ENCODE results near the gene ZNF134.
A peak's percentile ranks its signal among the peaks of the same experiment; 100 is the strongest.

Gene ZNF134

DNA sequence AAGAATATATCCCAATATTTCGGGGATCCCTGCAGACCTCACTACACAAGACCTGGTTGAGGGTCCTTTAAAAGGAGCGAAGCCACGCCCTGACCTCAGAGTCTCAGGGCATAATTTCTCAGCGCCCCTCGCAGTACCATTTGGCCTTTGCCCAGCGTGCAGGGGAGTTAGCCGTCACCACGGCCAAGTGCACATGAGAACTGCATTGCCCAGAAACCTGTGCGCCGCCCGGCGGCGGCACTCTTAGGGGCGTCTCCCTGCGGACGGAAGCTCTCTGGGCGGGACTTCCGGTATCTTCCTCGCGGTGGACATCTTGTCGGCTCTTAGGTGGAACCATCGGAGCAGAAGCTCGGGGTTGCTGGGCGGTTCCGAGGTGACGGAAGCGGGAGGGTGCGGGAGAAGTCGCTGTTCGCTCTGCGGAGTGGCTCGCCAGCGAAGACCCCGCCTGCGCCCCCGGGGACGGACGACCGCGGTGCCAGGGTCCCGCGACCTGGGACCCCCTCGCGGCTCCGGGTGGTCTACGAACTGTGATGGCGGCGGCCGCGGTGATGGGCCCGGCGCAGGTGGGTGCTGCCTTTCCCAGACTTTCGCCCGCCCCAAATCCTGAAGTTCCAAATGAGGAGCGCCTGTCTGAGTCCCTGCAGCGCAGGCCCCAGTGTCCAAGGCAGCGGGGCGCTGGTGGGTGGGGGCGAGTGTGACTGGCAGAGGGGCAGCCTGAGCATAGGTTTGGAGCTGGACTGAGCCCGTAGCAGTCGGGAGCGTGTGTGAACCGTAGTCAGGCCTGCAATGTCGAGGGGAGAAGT is at the start of gene ZNF134:
Gene ZNF134, plus strand, starts transcription at position 302 of the 803 bp plus-strand sequence. CDS start 5,227 bp downstream, outside the sequence.
- DNase-seq (ENCODE audit: insufficient read length, low spot score) (peak; percentile 98), FAIRE-seq (no peak)
- peak; percentile 71 for TF ChIP-seq POLR2A (IDR thresholded peaks at IDR 0.05; ENCODE audit: low read depth, low read length)

DNA sequence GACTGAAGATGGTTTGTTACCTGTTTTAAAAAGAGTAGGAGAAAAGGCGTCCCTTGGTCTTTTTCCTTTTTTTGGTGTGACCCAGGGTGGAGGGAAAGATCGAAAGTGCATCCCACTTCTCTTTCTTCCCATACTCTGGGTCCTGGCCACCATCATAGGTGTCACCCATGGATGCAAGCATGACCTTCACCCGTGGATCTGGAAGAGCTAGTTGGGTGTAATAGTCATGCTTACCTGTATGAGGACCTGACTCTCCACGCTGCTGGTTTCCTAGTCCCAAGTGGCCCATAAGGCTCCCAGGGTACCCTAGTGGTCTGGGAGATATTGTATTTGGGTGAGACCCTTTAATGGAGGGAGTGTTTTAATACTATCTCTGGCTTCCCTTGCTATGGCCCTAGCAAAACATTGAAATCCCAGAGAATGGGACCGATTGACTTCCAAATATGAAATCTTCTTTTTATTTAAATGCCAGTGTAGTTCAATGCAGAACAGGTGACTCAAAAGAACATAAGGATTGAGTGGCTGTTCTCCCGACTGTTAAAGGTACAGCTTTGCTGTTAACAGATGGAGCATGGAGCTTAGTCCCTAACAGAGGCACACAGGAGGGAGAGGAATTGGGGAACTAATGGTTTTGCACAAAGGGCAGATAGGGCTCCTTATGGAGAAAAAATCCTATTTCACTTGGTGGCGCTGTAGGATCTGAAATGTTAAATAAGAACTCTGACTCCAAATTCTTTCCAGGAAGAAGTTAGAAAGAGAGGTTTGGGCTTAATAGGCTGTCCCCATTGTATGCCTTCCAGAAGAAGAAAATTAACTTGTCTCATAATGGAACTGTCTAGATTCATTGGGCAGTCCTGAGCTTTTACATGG is 47.4 kb upstream of the ZNF134 start:
- no peak for TF ChIP-seq POLR2A (IDR thresholded peaks at IDR 0.05; ENCODE audit: low read depth, low read length)
- DNase-seq (ENCODE audit: insufficient read length, low spot score) (no peak), FAIRE-seq (no peak)

GRCh38 chr19:57570707-57571106 is 43.3 kb upstream of the ZNF134 start:
- no peak for TF ChIP-seq POLR2A (IDR thresholded peaks at IDR 0.05; ENCODE audit: low read depth, low read length)
- no peak for DNase-seq (ENCODE audit: insufficient read length, low spot score)
- no peak for FAIRE-seq

GRCh38 chr19:57572415-57572947 is 41.6 kb upstream of the ZNF134 start:
- FAIRE-seq (no peak), DNase-seq (ENCODE audit: insufficient read length, low spot score) (no peak)
- no peak for TF ChIP-seq POLR2A (IDR thresholded peaks at IDR 0.05; ENCODE audit: low read depth, low read length)

DNA sequence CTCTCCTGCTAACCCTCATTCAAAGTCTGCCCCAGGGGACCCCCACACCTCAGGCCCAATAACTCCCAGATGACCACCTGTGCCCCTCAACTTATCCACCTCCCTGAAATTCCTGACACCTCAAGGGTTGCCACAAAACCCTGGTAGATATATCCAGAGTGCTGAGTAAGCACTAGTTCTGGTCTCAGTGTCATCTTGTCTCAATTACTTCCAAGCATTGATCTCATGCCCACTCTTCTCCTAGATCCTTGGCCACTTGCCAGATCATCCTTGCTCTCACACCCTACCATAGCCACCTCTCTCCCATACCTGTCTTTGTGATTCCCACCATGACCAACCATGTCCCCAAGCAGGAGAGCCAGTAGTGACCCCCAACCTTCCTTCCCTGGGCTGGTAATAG is 37.4 kb upstream of the ZNF134 start:
- FAIRE-seq (no peak), DNase-seq (ENCODE audit: insufficient read length, low spot score) (no peak)
- no peak for TF ChIP-seq POLR2A (IDR thresholded peaks at IDR 0.05; ENCODE audit: low read depth, low read length)

DNA sequence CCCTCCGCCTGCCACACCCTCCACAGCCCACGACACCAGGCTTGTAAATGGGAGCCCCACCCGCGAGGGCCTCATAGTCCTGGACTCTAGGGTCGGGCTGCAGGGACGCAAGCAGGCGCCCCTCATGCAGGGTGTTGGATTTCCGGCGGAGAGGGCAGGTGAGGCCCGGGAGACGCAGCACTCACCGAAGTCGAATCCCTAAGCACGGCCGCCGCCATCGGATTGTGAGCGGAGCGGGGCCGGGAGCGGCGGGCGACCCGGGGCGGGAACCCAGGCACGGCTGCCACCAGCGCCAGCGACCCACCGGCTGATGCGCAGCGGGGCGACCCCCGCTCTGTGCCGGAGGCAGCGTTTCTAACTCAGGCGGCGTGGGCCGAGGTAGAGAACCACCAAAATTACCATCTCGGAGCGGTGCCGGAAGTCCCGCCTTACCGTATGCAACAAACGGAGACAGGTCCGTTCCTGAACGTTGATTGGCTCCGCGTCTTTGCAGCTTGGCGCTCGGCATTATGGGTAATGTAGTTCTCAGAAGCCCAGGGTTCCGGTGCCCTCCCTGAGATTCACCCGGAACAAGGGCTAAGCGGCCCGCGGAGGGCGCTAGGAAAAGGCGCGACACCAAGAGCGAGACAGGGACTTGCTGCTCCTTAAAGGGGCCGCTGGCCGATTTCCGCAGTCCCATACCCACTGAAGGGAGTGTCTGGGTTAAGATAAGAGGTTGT is 35.4 kb upstream of the ZNF134 start, which contains the start of gene ZNF416:
Gene ZNF416, minus strand, starts transcription at position 425 of the 719 bp plus-strand sequence. Its CDS starts 207 bp downstream, at position 218.
- DNase-seq (ENCODE audit: insufficient read length, low spot score): peak; percentile 99
- peak; percentile 62 for FAIRE-seq

GRCh38 chr19:57583104-57583520 is 30.9 kb upstream of the ZNF134 start:
- DNase-seq (ENCODE audit: insufficient read length, low spot score): no peak
- TF ChIP-seq POLR2A (IDR thresholded peaks at IDR 0.05; ENCODE audit: low read depth, low read length): no peak
- FAIRE-seq: no peak

More for the DNA sequence above, 35.4 kb upstream of the ZNF134 start, which contains the start of gene ZNF416:
- peak; percentile 55; the same call in 1 of the 2 replicates for TF ChIP-seq POLR2A (IDR thresholded peaks at IDR 0.05; ENCODE audit: low read depth, low read length)

DNA sequence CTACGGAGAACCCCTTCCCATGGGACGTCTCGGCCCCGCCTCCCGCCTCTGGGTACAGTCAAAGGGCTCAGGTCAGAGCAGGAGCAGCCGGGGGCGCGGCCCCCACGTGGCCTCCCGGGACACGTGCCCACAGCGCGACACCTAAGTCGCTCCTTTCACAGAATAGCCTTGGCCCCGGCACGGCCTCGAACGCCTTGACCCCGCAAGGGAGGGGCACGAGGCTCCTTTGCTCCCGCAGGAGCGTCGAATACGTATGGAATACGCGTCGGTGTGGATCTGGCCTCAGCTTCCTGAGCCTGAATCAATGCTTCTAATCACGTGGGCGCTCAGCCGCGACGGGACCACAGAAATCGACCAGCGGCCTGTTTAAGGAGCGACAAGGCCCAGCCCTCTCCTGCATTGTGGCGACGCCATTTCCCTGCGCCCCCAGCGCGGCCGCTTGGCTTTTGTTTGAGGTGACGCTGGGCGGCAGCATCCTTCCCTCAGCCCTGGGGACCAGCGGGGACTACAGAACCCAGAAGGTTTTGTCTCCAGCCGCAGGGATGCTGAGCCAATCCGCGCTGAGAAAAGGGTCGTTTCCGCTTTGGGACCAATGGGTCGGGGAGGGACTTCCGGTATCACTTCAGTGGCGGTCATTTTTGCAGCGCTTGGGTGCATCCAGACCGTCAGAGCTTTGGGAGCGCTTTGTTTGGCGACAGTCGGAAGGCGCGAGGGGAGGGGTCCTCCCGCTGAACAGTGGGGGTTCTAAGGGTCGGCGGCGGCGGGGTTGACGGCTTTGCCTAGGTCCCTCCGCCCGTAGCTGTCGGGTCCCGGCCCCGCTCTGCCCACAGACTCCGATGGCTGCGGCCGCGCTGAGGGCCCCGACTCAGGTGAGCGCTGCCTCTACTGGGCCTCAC is 30.3 kb upstream of the ZNF134 start, which contains the start of gene ZIK1:
Gene ZIK1, plus strand, starts transcription at position 625 of the 896 bp plus-strand sequence. Its CDS starts 212 bp downstream, at position 837.
- no peak; the same call in 1 of the 2 replicates for TF ChIP-seq POLR2A (IDR thresholded peaks at IDR 0.05; ENCODE audit: low read depth, low read length)
- DNase-seq (ENCODE audit: insufficient read length, low spot score) (no peak), FAIRE-seq (no peak)

DNA sequence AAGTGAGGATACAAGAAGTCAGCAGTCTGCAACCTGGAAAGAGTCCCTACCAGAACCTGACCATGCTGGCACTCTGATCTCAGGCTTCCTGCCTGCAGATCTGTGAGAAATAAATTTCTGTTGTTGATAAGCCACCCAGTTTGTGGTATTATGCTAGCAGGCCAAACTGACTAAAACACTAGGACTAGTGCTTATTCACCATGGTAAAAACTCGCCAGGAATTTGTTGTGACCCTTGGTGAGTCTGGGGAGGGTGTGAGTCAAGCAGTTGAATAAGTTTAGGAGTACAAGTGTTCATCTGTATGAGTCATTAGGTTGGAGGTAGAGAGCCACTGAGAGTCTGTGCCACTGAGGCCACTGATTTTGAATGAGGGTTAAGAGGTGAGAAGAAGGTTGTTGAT is 26.5 kb upstream of the ZNF134 start:
- FAIRE-seq (peak; percentile 36), DNase-seq (ENCODE audit: insufficient read length, low spot score) (peak; percentile 97)
- no peak for TF ChIP-seq POLR2A (IDR thresholded peaks at IDR 0.05; ENCODE audit: low read depth, low read length)

DNA sequence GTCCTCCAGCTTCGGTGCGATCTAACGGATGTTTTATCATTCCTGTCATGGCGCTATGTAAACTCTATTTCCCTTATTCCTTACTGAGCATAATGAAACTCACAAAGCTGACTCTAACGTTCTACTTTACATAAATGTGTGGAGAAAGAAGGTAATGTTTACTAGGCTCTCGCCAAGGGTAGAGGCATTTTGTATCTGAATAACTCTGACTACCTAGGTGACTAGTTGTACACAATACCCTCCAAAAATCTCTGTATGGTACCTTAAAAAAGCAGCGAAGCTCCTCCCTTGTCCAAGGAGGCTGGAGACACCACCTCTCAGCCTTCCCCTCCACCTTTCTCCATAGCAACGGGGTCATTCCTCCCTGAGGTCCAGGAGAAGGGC is 14.7 kb upstream of the ZNF134 start:
- DNase-seq (ENCODE audit: insufficient read length, low spot score) (no peak), FAIRE-seq (no peak)
- no peak for TF ChIP-seq POLR2A (IDR thresholded peaks at IDR 0.05; ENCODE audit: low read depth, low read length)

DNA sequence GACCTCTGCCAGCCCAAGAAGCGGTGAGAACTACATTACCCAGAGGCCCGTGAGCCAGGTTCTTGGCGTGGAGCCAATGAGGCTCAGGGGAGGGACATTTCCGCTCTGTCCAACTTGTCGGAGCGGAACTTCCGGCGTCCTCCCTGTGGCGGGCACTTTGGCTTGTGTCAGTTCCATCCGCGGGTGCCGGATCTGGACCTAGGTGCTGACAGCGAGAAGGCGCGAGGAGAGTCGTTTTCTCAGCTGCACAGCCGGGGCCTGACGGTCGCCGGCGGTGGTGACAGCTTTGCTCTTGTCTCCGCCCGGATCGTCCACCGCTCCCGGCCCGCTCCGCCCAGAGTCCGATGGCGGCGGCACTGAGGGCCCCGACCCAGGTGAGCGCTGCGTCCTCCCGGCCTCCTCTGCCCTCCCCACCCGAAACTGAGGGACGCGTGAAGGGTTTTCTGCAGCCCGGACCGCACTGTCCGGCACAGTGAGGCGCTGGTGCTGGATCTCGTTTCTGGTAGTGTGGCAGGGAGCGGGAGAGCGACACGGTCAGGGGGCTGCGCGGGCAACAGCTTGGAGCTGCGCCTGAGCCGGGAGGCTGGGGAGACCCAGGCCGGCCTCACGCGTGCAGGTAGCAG is 14.2 kb upstream of the ZNF134 start, which contains the start of gene ZNF530:
Gene ZNF530, plus strand, starts transcription at position 125 of the 623 bp plus-strand sequence. CDS start 4,461 bp downstream, outside the sequence.
- FAIRE-seq: peak; percentile 45
- peak; percentile 87 for TF ChIP-seq POLR2A (IDR thresholded peaks at IDR 0.05; ENCODE audit: low read depth, low read length)
- peak; percentile 96 for DNase-seq (ENCODE audit: insufficient read length, low spot score)

DNA sequence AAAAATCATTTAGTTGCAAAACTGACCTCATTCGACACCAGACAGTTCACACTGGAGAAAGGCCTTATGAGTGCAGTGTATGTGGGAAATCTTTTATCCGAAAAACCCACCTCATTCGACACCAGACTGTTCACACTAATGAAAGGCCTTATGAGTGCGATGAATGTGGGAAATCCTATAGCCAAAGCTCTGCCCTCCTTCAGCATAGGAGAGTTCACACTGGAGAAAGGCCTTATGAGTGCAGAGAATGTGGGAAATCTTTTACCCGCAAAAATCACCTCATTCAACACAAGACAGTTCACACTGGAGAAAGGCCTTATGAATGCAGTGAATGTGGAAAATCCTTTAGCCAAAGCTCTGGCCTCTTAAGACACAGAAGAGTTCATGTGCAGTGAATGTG is 7.1 kb upstream of the ZNF134 start:
- no peak for FAIRE-seq
- DNase-seq (ENCODE audit: insufficient read length, low spot score): no peak
- TF ChIP-seq POLR2A (IDR thresholded peaks at IDR 0.05; ENCODE audit: low read depth, low read length): no peak
